Measurements from ENCODE around the gene EGF. TPM values are rescaled to one million over a fixed set of nuclear protein-coding genes. Genes with fewer than 3 reads are reported as not detected.
"Not testable (repeated sequence)": the region's sequence is repeated elsewhere in the genome, so short reads cannot be mapped to it uniquely, and the experiment has no call there.

EGF gene
- total RNA-seq, 4 donors from 2014 or later: 0.80 to 14.1 (median 5.2) TPM

GRCh38 chr4:109930464-109930863 lies 17.8 kb downstream of the EGF start:
- DNase-seq: no peak
- no peak overlapping the region for H3K4me3 ChIP-seq
- H3K27me3 ChIP-seq: no peaks in the 10 kb centered on the region

DNA sequence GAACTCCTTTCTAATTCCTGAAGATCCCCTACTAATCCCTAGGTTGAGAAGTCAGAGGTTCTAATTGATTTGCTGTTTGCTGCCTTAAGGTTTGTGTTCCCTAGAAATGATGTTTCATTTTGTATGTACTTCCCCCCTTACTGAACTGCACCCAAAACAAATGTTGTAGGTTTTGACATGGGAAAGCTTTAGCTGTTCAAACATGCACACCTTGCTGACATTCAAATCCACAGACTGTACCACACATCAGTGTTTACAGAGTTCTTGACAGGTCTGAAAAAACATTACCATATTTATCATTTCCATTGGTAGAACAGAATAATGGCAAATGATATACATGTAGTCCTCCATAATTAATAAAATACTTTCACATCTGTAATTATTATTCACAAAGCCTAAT lies 18.2 kb downstream of the EGF start:
- Histone ChIP-seq H3K4me1 (no peaks in the 10 kb centered on the region), H3K4me3 (no peak overlapping the region), H3K36me3 (no peaks in the 10 kb centered on the region), H3K27me3 (no peaks in the 10 kb centered on the region), H3K9me3 (no peaks in the 10 kb centered on the region), H3K27ac (no peak overlapping the region)
- TF ChIP-seq, protein P1, sequence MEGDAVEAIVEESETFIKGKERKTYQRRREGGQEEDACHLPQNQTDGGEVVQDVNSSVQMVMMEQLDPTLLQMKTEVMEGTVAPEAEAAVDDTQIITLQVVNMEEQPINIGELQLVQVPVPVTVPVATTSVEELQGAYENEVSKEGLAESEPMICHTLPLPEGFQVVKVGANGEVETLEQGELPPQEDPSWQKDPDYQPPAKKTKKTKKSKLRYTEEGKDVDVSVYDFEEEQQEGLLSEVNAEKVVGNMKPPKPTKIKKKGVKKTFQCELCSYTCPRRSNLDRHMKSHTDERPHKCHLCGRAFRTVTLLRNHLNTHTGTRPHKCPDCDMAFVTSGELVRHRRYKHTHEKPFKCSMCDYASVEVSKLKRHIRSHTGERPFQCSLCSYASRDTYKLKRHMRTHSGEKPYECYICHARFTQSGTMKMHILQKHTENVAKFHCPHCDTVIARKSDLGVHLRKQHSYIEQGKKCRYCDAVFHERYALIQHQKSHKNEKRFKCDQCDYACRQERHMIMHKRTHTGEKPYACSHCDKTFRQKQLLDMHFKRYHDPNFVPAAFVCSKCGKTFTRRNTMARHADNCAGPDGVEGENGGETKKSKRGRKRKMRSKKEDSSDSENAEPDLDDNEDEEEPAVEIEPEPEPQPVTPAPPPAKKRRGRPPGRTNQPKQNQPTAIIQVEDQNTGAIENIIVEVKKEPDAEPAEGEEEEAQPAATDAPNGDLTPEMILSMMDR (IDR thresholded peaks at IDR 0.05): no peak
- TF ChIP-seq POLR2A (IDR thresholded peaks at IDR 0.05): no peak
- DNase-seq: no peak

More at GRCh38 chr4:109930464-109930863, 17.8 kb downstream of the EGF start:
- Histone ChIP-seq H3K4me1 (no peaks in the 10 kb centered on the region), H3K9me3 (no peaks in the 10 kb centered on the region), H3K27ac (no peak overlapping the region), H3K36me3 (no peaks in the 10 kb centered on the region)
- TF ChIP-seq, protein P1 (IDR thresholded peaks at IDR 0.05): no peak
- TF ChIP-seq POLR2A (IDR thresholded peaks at IDR 0.05): no peak

DNA sequence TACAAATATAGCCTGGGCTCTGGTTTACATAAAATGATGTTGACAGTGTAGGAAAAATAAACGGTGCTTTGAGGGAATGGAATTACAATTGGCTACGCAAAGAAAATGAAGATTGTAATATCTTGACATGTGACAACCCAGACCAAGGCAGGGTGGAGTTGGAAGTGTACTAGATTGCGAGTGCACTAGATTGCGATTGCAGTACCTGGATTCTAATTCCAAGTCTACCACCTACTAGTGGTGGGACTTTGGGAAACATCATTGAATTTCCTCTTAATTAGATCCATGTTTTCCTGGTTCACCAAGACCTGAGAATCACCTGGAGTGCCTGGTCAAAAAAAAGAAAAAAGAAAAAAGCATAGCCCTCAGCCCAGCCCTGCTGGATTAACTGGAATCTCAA lies 18.6 kb downstream of the EGF start:
- no peaks in the 10 kb centered on the region for H3K4me1 ChIP-seq
- no peak for TF ChIP-seq POLR2A (IDR thresholded peaks at IDR 0.05)
- TF ChIP-seq, protein P1 (IDR thresholded peaks at IDR 0.05): no peak
- no peaks in the 10 kb centered on the region for H3K36me3 ChIP-seq
- no peak overlapping the region for H3K4me3 ChIP-seq
- H3K27ac ChIP-seq: no peak overlapping the region
- H3K9me3 ChIP-seq: no peaks in the 10 kb centered on the region
- no peak for DNase-seq
- no peaks in the 10 kb centered on the region for H3K27me3 ChIP-seq

DNA sequence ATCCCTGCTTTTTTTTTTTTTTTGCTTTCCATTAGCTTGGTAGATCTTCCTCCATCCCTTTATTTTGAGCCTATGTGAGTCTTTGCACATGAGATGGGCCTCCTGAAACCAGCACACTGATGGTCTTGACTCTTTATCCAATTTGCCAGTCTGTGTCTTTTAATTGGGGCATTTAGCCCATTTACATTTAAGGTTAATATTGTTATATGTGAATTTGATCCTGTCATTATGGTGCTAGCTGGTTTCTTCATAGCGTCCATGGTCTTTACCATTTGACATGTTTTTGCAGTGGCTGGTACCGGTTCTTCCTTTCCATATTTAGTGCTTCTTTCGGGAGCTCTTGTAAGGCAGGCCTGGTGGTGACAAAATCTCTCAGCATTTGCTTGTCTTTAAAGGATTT lies 24.7 kb downstream of the EGF start:
- not testable (repeated sequence) for H3K4me3 ChIP-seq, H3K27me3 ChIP-seq, H3K9me3 ChIP-seq, H3K27ac ChIP-seq, H3K36me3 ChIP-seq, DNase-seq, H3K4me1 ChIP-seq

GRCh38 chr4:109939190-109939589 lies 26.5 kb downstream of the EGF start:
- no peak for DNase-seq
- no peak overlapping the region for H3K4me3 ChIP-seq
- H3K4me1 ChIP-seq: no peaks in the 10 kb centered on the region
- H3K9me3 ChIP-seq: no peaks in the 10 kb centered on the region
- TF ChIP-seq POLR2A (IDR thresholded peaks at IDR 0.05): no peak
- TF ChIP-seq, protein P1 (IDR thresholded peaks at IDR 0.05): no peak
- H3K27ac ChIP-seq: no peak overlapping the region
- no peaks in the 10 kb centered on the region for H3K27me3 ChIP-seq
- no peaks in the 10 kb centered on the region for H3K36me3 ChIP-seq

- H3K27ac ChIP-seq: no peak overlapping the region
- no peaks in the 10 kb centered on the region for H3K36me3 ChIP-seq
- no peaks in the 10 kb centered on the region for H3K9me3 ChIP-seq
- DNase-seq: no peak
- no peaks in the 10 kb centered on the region for H3K27me3 ChIP-seq
- no peak overlapping the region for H3K4me3 ChIP-seq
- no peaks in the 10 kb centered on the region for H3K4me1 ChIP-seq
- TF ChIP-seq, protein P1 (IDR thresholded peaks at IDR 0.05): no peak
- no peak for TF ChIP-seq POLR2A (IDR thresholded peaks at IDR 0.05)
These were observed 29.7 kb downstream of the EGF start for GRCh38 chr4:109942292-109942926.
